ENCODE results near the gene ECSCR. TPM values are rescaled to one million over a fixed set of nuclear protein-coding genes. Genes with fewer than 3 reads are reported as not detected.

The ECSCR gene
- total RNA-seq, 1 donor, result not detected

- no peak for TF ChIP-seq CTCF (IDR thresholded peaks at IDR 0.05; ENCODE audit: insufficient read depth, low read depth, low read length)
- H3K4me3 ChIP-seq (ENCODE audit: low read depth, low read length), result no peak overlapping the region
- no peak for DNase-seq (ENCODE audit: low read depth)
These were observed 61.0 kb downstream of the ECSCR start for GRCh38 chr5:139401546-139401945.

- H3K4me3 ChIP-seq (ENCODE audit: low read depth, low read length), result no peak overlapping the region
- DNase-seq (ENCODE audit: low read depth), result no peak
- TF ChIP-seq CTCF (IDR thresholded peaks at IDR 0.05; ENCODE audit: insufficient read depth, low read depth, low read length), result no peak
These were observed 62.9 kb downstream of the ECSCR start for GRCh38 chr5:139399501-139400121.

Small RNAs within 50 kb of the gene (small RNA-seq; reads per million reads assigned to genes)
- gene RNU5B-4P, result not detected

Other genes starting within 250 kb of the ECSCR start
- 190 and 239 TPM in 2 replicates for gene MATR3, start 169.0 kb downstream of the ECSCR start, total RNA-seq
- gene PAIP2, start 120.9 kb downstream of the ECSCR start, total RNA-seq, result 35.1 and 56.1 TPM in 2 replicates
- not detected in 2 replicates for gene SLC23A1, start 79.4 kb downstream of the ECSCR start, total RNA-seq
- under 0.01 and 0.43 TPM in 2 replicates for gene MZB1, start 72.8 kb downstream of the ECSCR start, total RNA-seq
- 3.9 and 4.3 TPM in 2 replicates for gene PROB1, start 67.6 kb downstream of the ECSCR start, total RNA-seq
- 3.9 and 5.2 TPM in 2 replicates for gene SPATA24, start 58.7 kb downstream of the ECSCR start, total RNA-seq
- gene DNAJC18, start 23.2 kb downstream of the ECSCR start, total RNA-seq, result 8.1 and 16.4 TPM in 2 replicates
- gene SMIM33, start 8.3 kb upstream of the ECSCR start, total RNA-seq, result not detected in 2 replicates
- 25.9 and 26.7 TPM in 2 replicates for gene STING1, start 20.0 kb upstream of the ECSCR start, total RNA-seq
- 53.8 and 56.6 TPM in 2 replicates for gene UBE2D2, start 98.6 kb upstream of the ECSCR start, total RNA-seq
- gene CXXC5, start 185.6 kb upstream of the ECSCR start, total RNA-seq, result 75.4 and 79.5 TPM in 2 replicates

All from fibroblast of villous mesenchyme (primary cell).